ENCODE results near the gene MADD.
A peak's percentile ranks its signal among the peaks of the same experiment; 100 is the strongest.

The MADD gene

DNA sequence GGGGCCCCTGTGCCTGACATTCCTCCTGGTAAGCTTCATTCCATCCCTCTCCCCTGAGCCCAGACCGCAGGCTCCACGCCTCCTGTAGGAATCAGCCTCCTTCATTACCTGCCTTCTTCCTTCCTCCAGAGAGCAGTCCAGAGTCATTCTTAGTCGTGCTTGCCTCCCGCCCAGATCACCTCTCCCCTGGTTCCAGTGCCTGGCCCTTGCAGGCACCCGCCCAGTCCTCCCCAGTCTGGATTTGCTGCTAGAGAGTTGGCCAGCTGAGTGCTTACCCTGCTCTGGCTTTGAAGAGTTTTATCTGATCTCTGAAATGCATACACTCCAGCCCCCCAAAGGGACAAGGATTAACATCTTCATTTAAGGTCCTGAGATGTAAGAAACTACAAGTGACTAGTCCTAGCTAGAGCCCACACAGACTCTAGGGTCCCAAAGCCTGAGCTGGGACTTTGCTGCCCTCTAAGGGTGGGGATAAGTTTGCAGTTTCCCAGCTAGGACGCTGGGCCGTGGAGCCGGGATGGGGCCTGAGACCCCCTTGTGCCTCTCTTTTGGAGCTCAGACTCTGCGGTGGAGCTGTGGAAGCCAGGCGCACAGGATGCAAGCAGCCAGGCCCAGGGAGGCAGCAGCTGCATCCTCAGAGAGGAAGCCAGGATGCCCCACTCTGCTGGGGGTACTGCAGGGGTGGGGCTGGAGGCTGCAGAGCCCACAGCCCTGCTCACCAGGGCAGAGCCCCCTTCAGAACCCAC is 10.5 kb upstream of the MADD start:
- Histone ChIP-seq H3K56ac (ENCODE audit: low read length) (peak overlapping the region; percentile 61), H3K4ac (ENCODE audit: low read depth, low read length) (no peak overlapping the region), H3K36me3 (ENCODE audit: control insufficient read depth, insufficient read depth, low read length) (no peaks in the 10 kb centered on the region), H2BK15ac (replicated peaks; ENCODE audit: low read depth) (no peak overlapping the region), H3K27me3 (ENCODE audit: insufficient read depth, low read length, poor library complexity) (no peaks in the 10 kb centered on the region), H2AK5ac (ENCODE audit: low read length) (no peak overlapping the region), H3K79me1 (ENCODE audit: low read length) (no peaks in the 10 kb centered on the region), H3K4me3 (ENCODE audit: low read length) (no peak overlapping the region), H4K8ac (ENCODE audit: low read depth, low read length) (no peak overlapping the region), H3K4me1 (ENCODE audit: control insufficient read depth, low read depth, low read length) (peaks cover 5% of the 10 kb centered on the region), H3K4me2 (ENCODE audit: low read length) (no peak overlapping the region), H3K23ac (ENCODE audit: low read length) (no peak overlapping the region), H2BK5ac (ENCODE audit: low read length) (no peak overlapping the region), H4K5ac (ENCODE audit: low read length) (no peak overlapping the region), H2BK120ac (ENCODE audit: low read depth, low read length) (no peak overlapping the region), H3K18ac (ENCODE audit: low read length) (no peak overlapping the region), H3K9ac (ENCODE audit: low read length) (no peak overlapping the region), H3K79me2 (ENCODE audit: control insufficient read depth, insufficient read depth, low read length) (no peaks in the 10 kb centered on the region), H3K27ac (ENCODE audit: low read depth, low read length) (no peak overlapping the region)
- DNase-seq: peak; percentile 92
- WGBS (ENCODE audit: extremely low coverage, insufficient coverage, low lambda C conversion rate): no CpG with 5 or more reads among the region's 10 CpGs

DNA sequence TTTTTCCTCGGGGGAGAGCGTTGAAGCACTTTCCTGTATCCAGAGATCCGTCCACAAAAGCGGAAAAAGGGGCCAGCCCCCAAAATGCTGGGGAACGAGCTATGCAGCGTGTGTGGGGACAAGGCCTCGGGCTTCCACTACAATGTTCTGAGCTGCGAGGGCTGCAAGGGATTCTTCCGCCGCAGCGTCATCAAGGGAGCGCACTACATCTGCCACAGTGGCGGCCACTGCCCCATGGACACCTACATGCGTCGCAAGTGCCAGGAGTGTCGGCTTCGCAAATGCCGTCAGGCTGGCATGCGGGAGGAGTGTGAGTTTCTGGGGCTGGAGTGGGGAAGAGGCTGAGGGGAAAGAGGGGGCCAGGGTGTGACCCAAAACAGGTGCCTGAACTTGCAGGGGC is 9.6 kb upstream of the MADD start:
- Histone ChIP-seq H4K5ac (ENCODE audit: low read length) (no peak overlapping the region), H2BK15ac (replicated peaks; ENCODE audit: low read depth) (no peak overlapping the region), H2BK5ac (ENCODE audit: low read length) (no peak overlapping the region), H3K18ac (ENCODE audit: low read length) (no peak overlapping the region), H3K4me3 (ENCODE audit: low read length) (no peak overlapping the region), H3K79me1 (ENCODE audit: low read length) (no peaks in the 10 kb centered on the region), H3K4me2 (ENCODE audit: low read length) (no peak overlapping the region), H3K4ac (ENCODE audit: low read depth, low read length) (no peak overlapping the region), H3K9ac (ENCODE audit: low read length) (no peak overlapping the region), H3K27ac (ENCODE audit: low read depth, low read length) (no peak overlapping the region), H3K56ac (ENCODE audit: low read length) (no peak overlapping the region), H3K23ac (ENCODE audit: low read length) (no peak overlapping the region), H3K79me2 (ENCODE audit: control insufficient read depth, insufficient read depth, low read length) (no peaks in the 10 kb centered on the region), H2BK120ac (ENCODE audit: low read depth, low read length) (no peak overlapping the region), H4K8ac (ENCODE audit: low read depth, low read length) (no peak overlapping the region), H3K4me1 (ENCODE audit: control insufficient read depth, low read depth, low read length) (peaks cover 5% of the 10 kb centered on the region), H3K36me3 (ENCODE audit: control insufficient read depth, insufficient read depth, low read length) (no peaks in the 10 kb centered on the region), H2AK5ac (ENCODE audit: low read length) (no peak overlapping the region), H3K27me3 (ENCODE audit: insufficient read depth, low read length, poor library complexity) (no peaks in the 10 kb centered on the region)
- DNase-seq: no peak
- WGBS (ENCODE audit: extremely low coverage, insufficient coverage, low lambda C conversion rate): no CpG with 5 or more reads among the region's 19 CpGs

DNA sequence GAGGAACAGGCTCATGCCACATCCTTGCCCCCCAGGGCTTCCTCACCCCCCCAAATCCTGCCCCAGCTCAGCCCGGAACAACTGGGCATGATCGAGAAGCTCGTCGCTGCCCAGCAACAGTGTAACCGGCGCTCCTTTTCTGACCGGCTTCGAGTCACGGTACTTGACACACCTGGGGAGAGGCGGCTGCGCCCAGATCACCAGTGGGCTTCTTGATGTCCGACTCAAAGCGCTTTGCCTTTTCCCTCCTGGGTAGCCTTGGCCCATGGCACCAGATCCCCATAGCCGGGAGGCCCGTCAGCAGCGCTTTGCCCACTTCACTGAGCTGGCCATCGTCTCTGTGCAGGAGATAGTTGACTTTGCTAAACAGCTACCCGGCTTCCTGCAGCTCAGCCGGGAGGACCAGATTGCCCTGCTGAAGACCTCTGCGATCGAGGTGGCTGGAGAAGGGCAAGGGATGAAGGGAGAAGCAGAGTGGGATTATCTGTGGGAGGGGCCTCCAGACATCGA is 8.6 kb upstream of the MADD start:
- Histone ChIP-seq H3K4me1 (ENCODE audit: control insufficient read depth, low read depth, low read length) (peaks cover 5% of the 10 kb centered on the region), H3K36me3 (ENCODE audit: control insufficient read depth, insufficient read depth, low read length) (no peaks in the 10 kb centered on the region), H2BK120ac (ENCODE audit: low read depth, low read length) (no peak overlapping the region), H3K79me1 (ENCODE audit: low read length) (no peaks in the 10 kb centered on the region), H4K5ac (ENCODE audit: low read length) (no peak overlapping the region), H3K27me3 (ENCODE audit: insufficient read depth, low read length, poor library complexity) (no peaks in the 10 kb centered on the region), H3K27ac (ENCODE audit: low read depth, low read length) (no peak overlapping the region), H2AK5ac (ENCODE audit: low read length) (no peak overlapping the region), H3K9ac (ENCODE audit: low read length) (no peak overlapping the region), H3K18ac (ENCODE audit: low read length) (no peak overlapping the region), H3K4me3 (ENCODE audit: low read length) (no peak overlapping the region), H2BK15ac (replicated peaks; ENCODE audit: low read depth) (no peak overlapping the region), H4K8ac (ENCODE audit: low read depth, low read length) (no peak overlapping the region), H2BK5ac (ENCODE audit: low read length) (no peak overlapping the region), H3K4ac (ENCODE audit: low read depth, low read length) (no peak overlapping the region), H3K56ac (ENCODE audit: low read length) (no peak overlapping the region), H3K4me2 (ENCODE audit: low read length) (no peak overlapping the region), H3K79me2 (ENCODE audit: control insufficient read depth, insufficient read depth, low read length) (no peaks in the 10 kb centered on the region), H3K23ac (ENCODE audit: low read length) (no peak overlapping the region)
- WGBS (ENCODE audit: extremely low coverage, insufficient coverage, low lambda C conversion rate): no CpG with 5 or more reads among the region's 22 CpGs
- no peak for DNase-seq

DNA sequence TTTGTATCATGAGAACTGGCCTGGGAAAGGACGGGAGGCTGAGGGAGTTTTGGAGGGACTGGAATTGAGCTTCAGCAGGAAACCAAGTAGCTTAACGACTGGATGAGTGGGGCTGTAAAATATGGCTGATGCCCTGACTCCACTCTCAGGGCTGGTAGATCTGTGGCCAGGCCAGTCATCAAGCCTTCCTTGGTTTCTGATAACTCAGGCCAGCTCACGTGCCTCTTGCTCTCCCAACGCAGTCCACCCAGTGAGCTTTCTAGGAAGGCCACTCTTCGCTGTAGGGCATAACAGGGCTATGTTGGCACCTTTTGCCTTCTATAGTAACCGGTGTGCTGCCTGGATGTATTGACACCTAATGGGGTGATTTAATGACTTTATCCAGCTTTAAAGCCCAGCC is 5.8 kb upstream of the MADD start:
- no peak overlapping the region for H2BK5ac ChIP-seq (ENCODE audit: low read length)
- no peak overlapping the region for H3K27ac ChIP-seq (ENCODE audit: low read depth, low read length)
- no peak overlapping the region for H4K5ac ChIP-seq (ENCODE audit: low read length)
- WGBS (ENCODE audit: extremely low coverage, insufficient coverage, low lambda C conversion rate): no CpG with 5 or more reads among the region's 6 CpGs
- H3K36me3 ChIP-seq (ENCODE audit: control insufficient read depth, insufficient read depth, low read length): no peaks in the 10 kb centered on the region
- no peak overlapping the region for H3K4me3 ChIP-seq (ENCODE audit: low read length)
- H2BK120ac ChIP-seq (ENCODE audit: low read depth, low read length): no peak overlapping the region
- H3K4me2 ChIP-seq (ENCODE audit: low read length): no peak overlapping the region
- H3K56ac ChIP-seq (ENCODE audit: low read length): peak overlapping the region; percentile 34
- H3K27me3 ChIP-seq (ENCODE audit: insufficient read depth, low read length, poor library complexity): no peaks in the 10 kb centered on the region
- H4K8ac ChIP-seq (ENCODE audit: low read depth, low read length): no peak overlapping the region
- no peak overlapping the region for H3K18ac ChIP-seq (ENCODE audit: low read length)
- no peaks in the 10 kb centered on the region for H3K79me2 ChIP-seq (ENCODE audit: control insufficient read depth, insufficient read depth, low read length)
- H3K79me1 ChIP-seq (ENCODE audit: low read length): no peaks in the 10 kb centered on the region
- no peak overlapping the region for H3K23ac ChIP-seq (ENCODE audit: low read length)
- H2AK5ac ChIP-seq (ENCODE audit: low read length): no peak overlapping the region
- no peak for DNase-seq
- no peak overlapping the region for H3K9ac ChIP-seq (ENCODE audit: low read length)
- H3K4ac ChIP-seq (ENCODE audit: low read depth, low read length): no peak overlapping the region
- H3K4me1 ChIP-seq (ENCODE audit: control insufficient read depth, low read depth, low read length): peaks cover 8% of the 10 kb centered on the region
- H2BK15ac ChIP-seq (replicated peaks; ENCODE audit: low read depth): no peak overlapping the region

DNA sequence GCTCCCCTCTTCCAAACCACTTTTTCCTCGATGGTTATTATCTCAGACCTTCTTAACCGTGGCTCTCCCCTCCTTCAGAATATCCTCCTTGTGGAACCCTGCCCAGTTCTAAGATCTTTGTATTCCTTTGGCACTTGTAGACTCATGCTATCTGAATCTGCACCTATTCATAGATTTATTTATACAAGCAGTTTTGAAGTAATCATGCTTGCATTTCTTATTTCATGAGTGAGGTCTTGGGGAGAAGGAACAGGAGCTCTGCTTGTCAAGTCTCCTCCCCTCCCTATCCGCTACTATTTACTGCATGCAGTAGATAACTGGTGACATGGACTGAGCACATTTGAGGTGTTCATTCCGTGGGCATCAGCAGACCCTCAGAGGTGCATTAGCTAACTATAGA is 5.4 kb upstream of the MADD start:
- Histone ChIP-seq H3K23ac (ENCODE audit: low read length) (no peak overlapping the region), H3K56ac (ENCODE audit: low read length) (no peak overlapping the region), H3K4ac (ENCODE audit: low read depth, low read length) (no peak overlapping the region), H3K9ac (ENCODE audit: low read length) (no peak overlapping the region), H4K8ac (ENCODE audit: low read depth, low read length) (no peak overlapping the region), H4K5ac (ENCODE audit: low read length) (no peak overlapping the region), H3K4me2 (ENCODE audit: low read length) (no peak overlapping the region), H2BK15ac (replicated peaks; ENCODE audit: low read depth) (no peak overlapping the region), H3K18ac (ENCODE audit: low read length) (no peak overlapping the region), H3K27ac (ENCODE audit: low read depth, low read length) (no peak overlapping the region), H3K27me3 (ENCODE audit: insufficient read depth, low read length, poor library complexity) (no peaks in the 10 kb centered on the region), H3K79me2 (ENCODE audit: control insufficient read depth, insufficient read depth, low read length) (no peaks in the 10 kb centered on the region), H2AK5ac (ENCODE audit: low read length) (no peak overlapping the region), H2BK5ac (ENCODE audit: low read length) (no peak overlapping the region), H3K4me3 (ENCODE audit: low read length) (no peak overlapping the region), H3K4me1 (ENCODE audit: control insufficient read depth, low read depth, low read length) (peaks cover 8% of the 10 kb centered on the region), H3K36me3 (ENCODE audit: control insufficient read depth, insufficient read depth, low read length) (no peaks in the 10 kb centered on the region), H3K79me1 (ENCODE audit: low read length) (no peaks in the 10 kb centered on the region), H2BK120ac (ENCODE audit: low read depth, low read length) (no peak overlapping the region)
- WGBS (ENCODE audit: extremely low coverage, insufficient coverage, low lambda C conversion rate): no CpG with 5 or more reads among the region's 4 CpGs
- no peak for DNase-seq

DNA sequence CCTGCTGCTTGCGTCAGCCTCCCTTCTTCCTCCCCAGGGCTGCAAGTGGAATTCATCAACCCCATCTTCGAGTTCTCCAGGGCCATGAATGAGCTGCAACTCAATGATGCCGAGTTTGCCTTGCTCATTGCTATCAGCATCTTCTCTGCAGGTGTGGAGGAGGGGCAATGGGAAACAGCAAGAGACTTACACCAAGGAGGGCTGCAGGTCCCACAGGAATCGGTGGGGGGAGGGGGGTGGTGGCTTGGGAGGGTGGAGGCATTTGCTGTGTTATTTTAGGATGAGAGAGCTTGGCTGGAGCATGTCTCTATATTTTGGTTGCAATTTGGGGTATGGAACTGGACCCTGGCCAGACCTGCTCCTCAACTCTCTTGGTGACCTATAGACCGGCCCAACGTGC is 2.1 kb upstream of the MADD start:
- H3K56ac ChIP-seq (ENCODE audit: low read length): peak overlapping the region; percentile 95
- peak overlapping the region; percentile 1 for H3K27ac ChIP-seq (ENCODE audit: low read depth, low read length)
- DNase-seq: peak; percentile 45
- no peak overlapping the region for H2BK15ac ChIP-seq (replicated peaks; ENCODE audit: low read depth)
- H3K9ac ChIP-seq (ENCODE audit: low read length): peak overlapping the region; percentile 65
- H3K79me1 ChIP-seq (ENCODE audit: low read length): peaks cover 6% of the 10 kb centered on the region
- no peak overlapping the region for H4K5ac ChIP-seq (ENCODE audit: low read length)
- H3K27me3 ChIP-seq (ENCODE audit: insufficient read depth, low read length, poor library complexity): no peaks in the 10 kb centered on the region
- no peak overlapping the region for H3K4me3 ChIP-seq (ENCODE audit: low read length)
- no CpG with 5 or more reads among the region's 6 CpGs for WGBS (ENCODE audit: extremely low coverage, insufficient coverage, low lambda C conversion rate)
- no peak overlapping the region for H3K23ac ChIP-seq (ENCODE audit: low read length)
- peaks cover 11% of the 10 kb centered on the region for H3K4me1 ChIP-seq (ENCODE audit: control insufficient read depth, low read depth, low read length)
- no peak overlapping the region for H3K18ac ChIP-seq (ENCODE audit: low read length)
- H2BK5ac ChIP-seq (ENCODE audit: low read length): no peak overlapping the region
- no peak overlapping the region for H4K8ac ChIP-seq (ENCODE audit: low read depth, low read length)
- no peak overlapping the region for H3K4me2 ChIP-seq (ENCODE audit: low read length)
- peaks cover 12% of the 10 kb centered on the region for H3K79me2 ChIP-seq (ENCODE audit: control insufficient read depth, insufficient read depth, low read length)
- H3K4ac ChIP-seq (ENCODE audit: low read depth, low read length): no peak overlapping the region
- H3K36me3 ChIP-seq (ENCODE audit: control insufficient read depth, insufficient read depth, low read length): no peaks in the 10 kb centered on the region
- H2BK120ac ChIP-seq (ENCODE audit: low read depth, low read length): no peak overlapping the region
- H2AK5ac ChIP-seq (ENCODE audit: low read length): peak overlapping the region; percentile 50

Data from mesendoderm (in vitro differentiated cells).